OCI-LY1 (cell line): Measurements from ENCODE around the gene LAMC3.
A peak's percentile ranks its signal among the peaks of the same experiment; 100 is the strongest.

Experiments
- H2AFZ ChIP-seq: fragments of 200-600 bp; sonication (generic), shearing (Covaris generic); 2 replicates; pipeline ENCODE4 v1.6.0; 2014; ENCODE audit warnings: antibody characterized with exemption, mild to moderate bottlenecking, low read length
- H3F3A ChIP-seq: fragments of 200-600 bp; sonication (generic), shearing (Covaris generic); 2 replicates; pipeline ENCODE4 v1.6.0; 2014; ENCODE audit warnings: mild to moderate bottlenecking, antibody characterized with exemption, low read length, moderate library complexity; ENCODE audit not compliant: insufficient read depth
- H3K27ac ChIP-seq: fragments of 200-600 bp; sonication (generic); 2 replicates; pipeline ENCODE4 v1.5.1; 2014; ENCODE audit warnings: low read length, mixed run types, mild to moderate bottlenecking, low read depth; ENCODE audit not compliant: poor library complexity, severe bottlenecking
- H3K27me3 ChIP-seq: fragments of 200-600 bp; sonication (generic); 2 replicates; pipeline ENCODE4 v1.6.0; 2014; ENCODE audit warnings: antibody characterized with exemption, mild to moderate bottlenecking, low read length, moderate library complexity; ENCODE audit not compliant: insufficient read depth
- H3K36me3 ChIP-seq: fragments of 200-600 bp; sonication (generic); 2 replicates; pipeline ENCODE4 v1.6.1; 2014; ENCODE audit warnings: mild to moderate bottlenecking, antibody characterized with exemption, low read length, moderate library complexity, mixed read lengths; ENCODE audit not compliant: insufficient read depth
- H3K4me1 ChIP-seq: fragments of 200-600 bp; sonication (generic); 2 replicates; pipeline ENCODE4 v1.5.1; 2014; ENCODE audit warnings: mild to moderate bottlenecking, low read length, moderate library complexity; ENCODE audit not compliant: insufficient read depth, severe bottlenecking
- H3K4me2 ChIP-seq: fragments of 200-600 bp; sonication (generic), shearing (Covaris generic); 2 replicates; pipeline ENCODE4 v1.6.1; 2014; ENCODE audit warnings: low read length
- H3K4me3 ChIP-seq: fragments of 200-600 bp; sonication (generic); 2 replicates; pipeline ENCODE4 v1.5.1; 2014; ENCODE audit warnings: low read length, low read depth, mild to moderate bottlenecking, mixed read lengths; ENCODE audit not compliant: poor library complexity, severe bottlenecking
- H3K79me2 ChIP-seq: fragments of 200-600 bp; shearing (Covaris generic); 2 replicates; pipeline ENCODE4 v1.6.1; 2016; ENCODE audit warnings: mixed run types, low read length, mixed read lengths; ENCODE audit not compliant: insufficient read depth
- H3K9ac ChIP-seq: fragments of 200-600 bp; sonication (generic), shearing (Covaris generic); 2 replicates; pipeline ENCODE4 v1.6.1; 2014; ENCODE audit warnings: mild to moderate bottlenecking, low read length, mixed read lengths
- H3K9me2 ChIP-seq: fragments of 200-600 bp; sonication (generic), shearing (Covaris generic); 2 replicates; pipeline ENCODE4 v1.6.1; 2014; ENCODE audit warnings: low read depth, mild to moderate bottlenecking, low read length, mixed read lengths
- H3K9me3 ChIP-seq: fragments of 200-600 bp; shearing (Covaris generic); 2 replicates; pipeline ENCODE4 v1.6.1; 2014; ENCODE audit warnings: low read length, mixed read lengths
- H4K20me1 ChIP-seq: fragments of 200-600 bp; sonication (generic), shearing (Covaris generic); 2 replicates; pipeline ENCODE4 v1.6.0; 2016; ENCODE audit warnings: mild to moderate bottlenecking, low read length; ENCODE audit not compliant: insufficient read depth
- EZH2 ChIP-seq: fragments of 200-600 bp; sonication (generic), shearing (Covaris generic); IDR thresholded peaks from 2 replicates; pipeline ENCODE4 v1.8.0; 2017; ENCODE audit warnings: borderline replicate concordance, mixed run types, mild to moderate bottlenecking, antibody characterized with exemption, low read length, moderate library complexity, mixed read lengths
- TF ChIP-seq, protein P1 (sequence below): fragments of 200-600 bp; sonication (generic), shearing (Covaris generic); IDR thresholded peaks from 2 replicates; pipeline ENCODE4 v1.5.1; 2017; ENCODE audit warnings: mild to moderate bottlenecking, antibody characterized with exemption, low read length, moderate library complexity, mixed read lengths

The LAMC3 gene

DNA sequence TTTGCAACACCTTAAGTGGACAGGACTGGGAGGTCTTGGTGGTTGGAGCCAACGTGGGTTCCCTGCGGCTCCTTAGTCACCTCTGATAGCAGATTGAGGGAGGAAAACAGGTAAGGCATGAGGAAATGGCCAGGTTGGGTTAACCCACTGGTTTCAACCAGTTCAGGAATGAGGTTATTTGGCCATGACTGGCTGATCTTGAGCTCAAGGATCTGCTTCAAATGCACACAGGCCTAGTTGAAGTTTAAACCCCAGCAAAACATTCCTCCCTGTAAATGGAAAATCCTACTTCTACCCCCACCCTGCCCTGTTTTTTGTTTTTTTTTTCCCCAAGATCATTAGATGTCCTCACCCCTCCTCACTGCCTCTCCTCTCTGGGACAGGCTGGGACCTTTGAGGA lies 113.2 kb downstream of the LAMC3 start:
- H2AFZ ChIP-seq: no peak overlapping the region
- H3K36me3 ChIP-seq: no peaks in the 10 kb centered on the region
- H3K79me2 ChIP-seq: peaks cover 12% of the 10 kb centered on the region
- no peaks in the 10 kb centered on the region for H3K9me3 ChIP-seq
- no peaks in the 10 kb centered on the region for H3F3A ChIP-seq
- TF ChIP-seq, protein P1, sequence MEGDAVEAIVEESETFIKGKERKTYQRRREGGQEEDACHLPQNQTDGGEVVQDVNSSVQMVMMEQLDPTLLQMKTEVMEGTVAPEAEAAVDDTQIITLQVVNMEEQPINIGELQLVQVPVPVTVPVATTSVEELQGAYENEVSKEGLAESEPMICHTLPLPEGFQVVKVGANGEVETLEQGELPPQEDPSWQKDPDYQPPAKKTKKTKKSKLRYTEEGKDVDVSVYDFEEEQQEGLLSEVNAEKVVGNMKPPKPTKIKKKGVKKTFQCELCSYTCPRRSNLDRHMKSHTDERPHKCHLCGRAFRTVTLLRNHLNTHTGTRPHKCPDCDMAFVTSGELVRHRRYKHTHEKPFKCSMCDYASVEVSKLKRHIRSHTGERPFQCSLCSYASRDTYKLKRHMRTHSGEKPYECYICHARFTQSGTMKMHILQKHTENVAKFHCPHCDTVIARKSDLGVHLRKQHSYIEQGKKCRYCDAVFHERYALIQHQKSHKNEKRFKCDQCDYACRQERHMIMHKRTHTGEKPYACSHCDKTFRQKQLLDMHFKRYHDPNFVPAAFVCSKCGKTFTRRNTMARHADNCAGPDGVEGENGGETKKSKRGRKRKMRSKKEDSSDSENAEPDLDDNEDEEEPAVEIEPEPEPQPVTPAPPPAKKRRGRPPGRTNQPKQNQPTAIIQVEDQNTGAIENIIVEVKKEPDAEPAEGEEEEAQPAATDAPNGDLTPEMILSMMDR: no peak
- no peak for TF ChIP-seq EZH2
- no peaks in the 10 kb centered on the region for H4K20me1 ChIP-seq
- H3K9ac ChIP-seq: no peak overlapping the region
- no peak overlapping the region for H3K4me2 ChIP-seq
- peaks cover 18% of the 10 kb centered on the region for H3K4me1 ChIP-seq
- H3K27ac ChIP-seq: no peak overlapping the region
- no peak overlapping the region for H3K4me3 ChIP-seq
- H3K27me3 ChIP-seq: 0 out of 2 replicates have a peak, but pooled peaks cover 8% of the 10 kb centered on the region
- no peaks in the 10 kb centered on the region for H3K9me2 ChIP-seq

GRCh38 chr9:131125038-131125287 lies 116.0 kb downstream of the LAMC3 start:
- Histone ChIP-seq H3K36me3 (peaks cover 26% of the 10 kb centered on the region), H3K27me3 (no peaks in the 10 kb centered on the region), H3K27ac (peak overlapping the region; percentile 41), H3K79me2 (peaks cover 12% of the 10 kb centered on the region), H3K9me3 (no peaks in the 10 kb centered on the region), H3K4me2 (peak overlapping the region; percentile 96), H3K4me1 (peaks cover 18% of the 10 kb centered on the region), H3K9me2 (no peaks in the 10 kb centered on the region), H4K20me1 (no peaks in the 10 kb centered on the region), H2AFZ (no peak overlapping the region), H3F3A (no peaks in the 10 kb centered on the region), H3K9ac (peak overlapping the region; percentile 98), H3K4me3 (peak overlapping the region; percentile 87)
- TF ChIP-seq EZH2: no peak
- TF ChIP-seq, protein P1: no peak

GRCh38 chr9:131125288-131126058 lies 116.5 kb downstream of the LAMC3 start, which contains the start of gene NUP214:
NUP214 (plus strand) TSS chr9:131125586; CDS start chr9:131125705, 119 bp downstream.
- no peaks in the 10 kb centered on the region for H4K20me1 ChIP-seq
- H3K79me2 ChIP-seq: peaks cover 12% of the 10 kb centered on the region
- TF ChIP-seq EZH2: no peak
- TF ChIP-seq, protein P1: no peak
- H3K9me2 ChIP-seq: no peaks in the 10 kb centered on the region
- peaks cover 18% of the 10 kb centered on the region for H3K4me1 ChIP-seq
- no peak within 1 kb of the TSS for H2AFZ ChIP-seq
- H3F3A ChIP-seq: no peaks in the 10 kb centered on the region
- peak within 1 kb of the TSS; percentile 99 for H3K4me2 ChIP-seq
- H3K36me3 ChIP-seq: peaks cover 30% of the 10 kb centered on the region
- H3K9me3 ChIP-seq: no peaks in the 10 kb centered on the region
- peak within 1 kb of the TSS; percentile 98 for H3K9ac ChIP-seq
- H3K27me3 ChIP-seq: no peaks in the 10 kb centered on the region
- peak within 1 kb of the TSS; percentile 87 for H3K4me3 ChIP-seq
- peak within 1 kb of the TSS; percentile 41 for H3K27ac ChIP-seq
